Head of caudate nucleus (tissue), 42 donors: ENCODE data around the gene ERP27.

Experiments
- DNase-seq, 42 donors: peaks; one replicate each; pipeline versions ENCODE4 v3.0.0 to v3.0.0-alpha.2; 2020 to 2021; ENCODE audit warnings: mixed read lengths in 7 of 42
- intact Hi-C: fragments of 100-400 bp; cut with DNase I; formaldehyde crosslinking; loops from one replicate; pipeline ENCODE4 v1.15.0; 2022

Gene ERP27

DNA sequence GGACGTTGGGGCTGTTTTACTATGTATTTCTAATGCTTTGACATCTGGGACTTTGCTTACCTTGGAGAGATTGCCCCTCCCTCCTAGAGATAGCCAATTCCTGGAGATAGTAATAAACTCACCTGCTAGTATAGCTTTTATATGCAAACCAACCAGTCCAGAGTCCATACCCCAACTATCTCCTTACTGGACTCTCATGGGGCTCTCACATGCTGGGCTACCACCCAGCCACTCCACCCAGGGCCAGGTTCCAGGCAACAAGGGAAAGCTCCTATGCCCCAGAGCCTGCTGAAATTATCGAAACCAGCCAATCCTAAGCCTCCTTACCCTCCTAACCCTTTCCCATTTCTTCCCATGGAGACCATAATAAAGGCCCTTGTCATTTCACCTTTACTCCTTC, 27.2 kb downstream of the ERP27 start:
- intact Hi-C loops = no loop called here
- no peak for DNase-seq

DNA sequence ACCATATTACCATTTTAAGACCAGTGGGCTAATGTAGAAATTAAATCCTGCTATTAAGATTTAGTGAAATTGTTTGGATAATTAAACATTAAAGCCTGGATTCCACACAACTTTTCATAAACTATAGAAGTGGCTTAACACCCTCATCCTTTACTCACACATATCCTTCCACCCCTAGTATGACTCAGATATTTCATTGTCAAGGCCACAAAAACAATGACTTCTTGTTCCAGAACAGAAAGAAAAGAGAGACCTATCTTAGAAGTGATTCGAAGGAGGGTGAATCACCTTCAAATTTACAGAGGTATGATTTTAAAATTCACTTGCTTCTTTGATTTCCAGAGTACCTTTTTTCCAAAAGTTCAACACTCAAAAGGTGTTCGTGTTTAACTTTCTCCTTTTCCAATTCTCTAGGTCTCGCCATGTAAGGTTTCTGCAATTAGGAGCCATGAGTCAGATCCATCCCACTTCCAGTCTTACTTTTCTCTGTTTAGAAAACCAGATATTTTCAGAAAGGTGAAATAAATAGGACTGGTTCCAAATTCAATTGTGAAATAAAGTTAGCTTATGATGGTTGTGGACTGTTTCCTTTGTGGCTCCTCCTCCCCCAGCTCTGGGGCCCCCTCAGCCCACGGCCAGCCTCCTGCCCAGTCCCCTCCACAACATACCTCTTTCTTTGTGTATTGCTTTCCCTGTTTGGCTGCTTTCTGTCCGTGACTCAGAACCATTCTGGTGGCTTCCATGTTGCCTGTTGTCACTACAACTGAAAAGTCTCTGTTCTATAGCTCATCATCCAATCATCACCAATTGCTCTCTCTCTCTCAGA, 28.0 kb downstream of the ERP27 start:
- intact Hi-C loops = no loop called here

DNA sequence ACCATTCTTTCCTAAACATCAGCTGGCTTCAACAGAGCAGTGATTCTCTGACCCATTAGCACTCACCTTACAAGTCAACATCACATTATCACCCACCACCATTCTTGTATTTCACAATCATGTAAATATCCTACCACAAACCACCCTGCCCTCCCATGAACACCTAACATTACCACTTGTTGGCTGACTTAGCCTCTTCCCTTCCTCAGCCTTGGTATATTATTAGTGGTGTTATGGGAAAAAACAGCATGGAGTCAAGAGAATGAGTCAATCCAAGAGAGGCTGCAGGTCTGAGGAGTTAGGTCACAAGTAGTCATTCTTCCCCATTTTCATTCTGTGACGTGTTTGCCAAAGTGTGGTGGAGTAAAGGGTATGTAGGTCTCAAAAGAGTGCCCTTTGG, 30.4 kb downstream of the ERP27 start:
- intact Hi-C loops = no loop called here
- DNase-seq = no peak

More for the DNA sequence above, 28.0 kb downstream of the ERP27 start:
- no peak for DNase-seq

DNA sequence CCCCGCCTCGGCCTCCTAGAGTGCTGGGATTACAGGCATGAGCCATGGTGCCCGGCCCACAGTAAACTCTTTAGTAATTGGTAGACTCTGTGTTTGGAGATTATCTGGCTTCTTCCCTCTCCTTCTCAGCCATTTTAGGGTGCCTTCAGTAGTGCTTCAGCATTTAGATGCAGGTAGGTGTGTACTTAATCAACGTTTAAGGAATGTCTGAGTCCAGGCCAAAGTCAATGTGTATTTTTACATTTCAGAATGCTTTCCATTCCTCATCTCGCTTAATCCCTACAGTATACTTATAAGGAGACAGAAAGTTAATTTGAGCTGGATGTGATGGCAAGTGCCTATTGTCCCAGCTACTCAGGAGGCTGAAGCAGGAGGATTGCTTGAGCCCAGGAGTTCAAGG, 32.2 kb downstream of the ERP27 start:
- intact Hi-C loops = no loop called here
- no peak for DNase-seq

DNA sequence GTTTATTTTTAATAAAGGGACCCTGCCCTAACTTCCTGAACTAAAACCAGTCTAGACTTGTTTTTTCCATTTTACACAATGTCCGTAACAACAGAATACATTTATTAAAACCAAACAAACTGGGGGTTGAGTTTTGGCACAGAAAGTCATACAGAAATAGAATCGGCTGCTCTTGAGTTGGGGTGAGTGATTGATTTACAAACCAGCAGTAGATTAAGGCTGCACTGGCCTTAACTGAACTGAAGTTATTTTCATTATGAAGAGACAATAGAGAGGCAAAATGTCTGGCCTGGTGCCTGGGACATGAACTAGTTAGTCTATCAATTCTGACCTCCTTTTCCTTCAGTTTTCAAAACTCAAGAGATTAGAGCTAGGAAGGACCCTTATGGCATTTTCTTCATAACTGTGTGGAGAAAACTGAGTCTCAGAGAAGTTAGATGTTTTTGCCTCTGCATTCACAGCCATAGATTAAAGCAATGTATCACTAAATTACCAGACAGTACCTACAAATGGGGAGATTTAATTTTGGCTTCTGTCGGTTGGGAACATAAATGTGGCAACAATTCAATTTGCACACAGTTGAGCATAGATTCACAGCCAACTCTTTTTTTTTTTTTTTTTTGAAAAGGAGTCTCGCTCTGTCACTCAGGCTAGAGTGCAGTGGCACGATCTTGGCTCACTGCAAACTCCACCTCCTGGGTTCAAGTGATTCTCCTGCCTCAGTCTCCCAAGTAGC, 32.9 kb downstream of the ERP27 start:
- intact Hi-C loops = no loop called here
- DNase-seq = no peak

DNA sequence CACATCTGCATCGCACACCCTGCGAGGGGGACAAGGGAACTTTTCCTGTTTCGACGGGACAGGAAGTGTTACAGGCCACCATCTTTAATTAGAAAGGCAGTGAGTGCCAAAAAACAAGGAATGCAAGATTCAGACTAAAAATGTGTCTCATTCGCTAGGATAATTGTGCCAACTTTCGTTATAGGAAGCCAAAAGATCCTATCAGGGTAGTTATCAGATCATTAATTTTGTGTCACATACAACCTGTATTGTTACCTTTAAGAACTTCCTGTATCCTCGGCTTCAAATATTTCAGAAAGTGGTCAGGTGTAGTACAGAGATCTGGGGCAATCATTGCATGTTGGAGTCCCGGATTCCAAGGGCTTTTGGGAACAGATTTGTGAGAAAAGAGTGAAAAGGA, 33.5 kb downstream of the ERP27 start:
- intact Hi-C loops = no loop called here
- DNase-seq = no peak

DNA sequence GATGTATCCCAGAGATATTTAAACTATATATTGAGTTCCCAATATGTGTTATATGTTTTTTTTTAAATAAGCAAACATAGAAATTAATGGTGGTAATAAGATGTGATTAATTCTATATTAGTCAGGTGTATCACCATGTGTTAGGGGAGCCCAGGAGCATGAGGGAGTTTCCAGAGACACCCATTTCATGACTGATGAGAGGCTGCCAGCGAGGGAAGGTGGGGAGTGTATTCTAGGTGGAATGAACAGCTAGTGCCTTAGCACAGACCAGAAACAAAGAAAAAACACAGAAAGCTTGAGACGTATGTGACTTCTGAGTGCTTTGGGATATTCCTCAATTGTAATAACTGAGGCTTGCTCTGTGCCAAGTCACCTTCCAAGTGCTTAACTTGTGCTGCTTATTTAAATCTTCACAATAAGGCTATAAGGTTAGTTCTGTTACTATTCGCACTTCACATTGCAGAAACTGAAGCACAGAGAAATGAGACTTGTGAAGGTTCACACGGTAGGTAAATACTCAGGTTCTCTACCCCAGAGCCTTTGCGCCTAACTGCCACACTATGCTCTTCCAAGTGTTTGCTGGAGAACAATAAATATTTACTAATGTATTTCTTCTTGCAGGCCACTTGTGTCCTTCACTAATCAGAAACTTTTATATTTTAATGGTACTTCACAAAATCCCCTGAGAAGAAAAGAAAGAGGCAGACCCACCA, 34.8 kb downstream of the ERP27 start:
- no peak for DNase-seq
- intact Hi-C loops = no loop called here

DNA sequence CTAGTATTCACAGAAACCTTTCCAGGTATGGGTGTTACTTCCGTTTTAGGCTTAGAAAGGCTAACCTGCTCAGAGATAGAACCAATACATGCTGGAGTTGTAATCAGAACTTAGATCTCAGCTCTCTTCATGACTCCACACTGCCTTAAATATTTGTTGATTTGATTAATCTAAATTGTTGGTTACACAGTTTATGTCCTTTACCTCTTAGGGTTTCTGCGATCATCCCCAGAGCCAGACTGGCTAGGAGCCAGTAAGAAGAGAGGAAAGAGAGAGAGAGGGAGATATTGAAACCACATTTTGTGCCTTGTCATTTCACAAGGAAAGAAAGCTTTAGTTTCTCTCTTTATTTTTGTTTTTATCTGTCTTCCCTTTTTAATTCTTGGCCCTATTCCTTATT, 35.9 kb downstream of the ERP27 start:
- no peak for DNase-seq

DNA sequence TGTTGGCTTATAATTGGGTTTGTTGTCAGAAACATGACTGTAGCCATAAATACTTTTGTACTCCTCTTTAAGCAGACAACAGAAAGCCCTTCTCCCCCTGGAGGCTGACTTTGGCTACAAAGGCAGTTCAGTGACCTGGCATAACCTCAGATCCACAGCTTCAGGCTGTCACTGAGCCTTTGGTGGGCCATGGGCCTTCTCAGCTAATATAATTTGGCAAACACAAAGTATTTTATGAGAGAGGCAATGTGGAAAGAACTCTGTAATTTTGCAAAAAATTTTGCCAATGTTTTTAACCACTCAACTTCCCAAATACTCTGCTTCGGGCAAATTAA, 37.1 kb downstream of the ERP27 start:
- intact Hi-C loops = no loop called here
- no peak for DNase-seq

More for the DNA sequence above, 35.9 kb downstream of the ERP27 start:
- intact Hi-C loops = no loop called here

DNA sequence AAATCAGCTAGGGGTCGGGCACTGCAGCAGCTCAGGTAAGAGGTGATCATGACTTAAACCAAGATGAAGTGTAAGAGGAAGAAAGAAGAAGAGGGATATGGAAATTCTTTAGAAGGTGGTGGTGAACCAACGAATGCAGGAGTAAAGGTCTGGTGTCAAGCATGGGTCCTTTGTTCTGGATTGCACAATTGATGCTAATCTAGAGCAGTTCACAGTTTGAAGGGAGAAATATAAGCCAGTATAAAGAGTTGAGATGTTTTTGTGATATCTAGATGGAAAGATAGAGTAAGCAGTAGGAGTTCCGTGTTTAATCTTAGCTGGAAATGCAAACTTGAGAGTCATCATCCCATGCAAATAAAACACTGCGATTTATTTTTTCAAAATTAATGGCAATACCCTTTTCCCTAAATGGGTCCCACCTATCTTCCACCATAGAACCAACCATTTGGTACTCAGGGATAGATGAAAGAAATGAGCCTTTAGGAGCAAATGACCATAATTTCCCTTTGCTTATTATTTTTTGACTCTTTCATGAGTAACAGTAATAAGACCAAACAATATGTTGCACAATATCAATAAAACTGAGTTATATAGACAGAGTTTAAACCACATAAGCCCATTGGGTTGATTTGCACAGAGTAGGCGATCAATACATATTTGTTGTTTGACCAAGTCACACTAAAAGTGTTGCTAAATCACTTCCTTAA, 37.7 kb downstream of the ERP27 start:
- DNase-seq = no peak
- intact Hi-C loops = no loop called here

DNA sequence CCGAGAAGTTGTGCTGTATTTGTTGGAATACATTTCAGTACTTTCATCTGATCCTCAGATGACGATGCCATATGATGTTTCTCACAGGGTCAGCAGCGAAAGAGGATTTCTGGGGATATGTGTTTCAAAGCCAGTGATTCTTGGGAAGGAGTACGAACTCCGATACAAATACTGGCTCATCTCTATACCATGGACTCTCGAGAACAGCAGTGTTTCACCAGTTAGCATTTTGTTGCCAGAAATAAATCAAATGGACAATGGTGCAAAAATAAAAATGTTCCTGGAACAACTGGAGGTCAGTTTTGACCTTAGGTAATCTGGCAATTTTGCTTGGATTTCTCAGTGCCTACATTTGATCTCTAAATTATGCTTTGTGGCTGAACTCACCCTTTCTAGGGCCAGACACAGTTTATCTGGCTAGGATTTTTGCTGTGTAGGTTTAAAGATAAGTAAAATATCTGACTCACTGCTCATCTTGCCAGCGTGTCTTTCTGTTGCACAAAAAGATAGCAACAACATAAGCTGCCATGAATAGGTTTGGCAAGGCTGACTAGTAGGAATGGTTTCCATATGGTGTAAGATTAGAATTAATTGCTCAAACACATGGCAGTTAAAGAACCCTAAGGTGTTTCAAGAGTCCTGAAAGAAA, 41.7 kb downstream of the ERP27 start:
- no peak for DNase-seq
- intact Hi-C loops = no loop called here

DNA sequence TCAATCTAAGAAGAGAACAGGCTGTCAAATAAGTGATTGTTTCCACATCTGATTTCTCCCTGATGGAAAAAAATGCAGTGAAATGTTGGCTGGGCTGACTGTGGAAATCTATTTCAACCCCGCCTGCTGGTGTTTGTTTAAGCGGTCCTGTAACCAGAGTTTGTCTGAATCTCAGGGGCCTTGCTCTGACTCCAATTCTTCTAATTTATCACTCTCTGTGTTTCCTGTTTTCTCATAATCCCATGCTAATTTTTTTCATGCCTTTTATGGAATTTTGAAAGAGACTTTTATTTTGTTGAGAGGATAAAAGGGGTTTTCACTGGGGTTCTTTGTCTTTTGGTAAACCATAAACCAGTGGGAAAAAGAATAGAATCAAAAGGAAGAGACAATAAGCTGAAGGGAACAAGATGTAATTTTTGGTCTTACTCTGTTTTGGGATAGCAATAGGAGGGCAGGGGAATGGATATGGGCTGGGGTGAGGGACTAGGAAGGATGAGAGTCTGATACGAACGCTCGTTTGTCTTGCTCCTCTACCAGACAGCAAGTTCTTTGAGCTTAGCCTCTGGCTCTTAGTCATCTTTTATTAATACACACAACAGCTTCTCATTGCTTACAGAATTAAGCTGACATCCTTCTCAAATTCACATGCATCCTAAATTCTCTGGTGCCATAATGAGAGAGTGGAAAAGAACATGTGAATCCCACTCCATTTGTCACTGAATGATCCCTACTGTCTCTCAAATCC, 44.7 kb downstream of the ERP27 start:
- no peak for DNase-seq
- intact Hi-C loops = no loop called here

DNA sequence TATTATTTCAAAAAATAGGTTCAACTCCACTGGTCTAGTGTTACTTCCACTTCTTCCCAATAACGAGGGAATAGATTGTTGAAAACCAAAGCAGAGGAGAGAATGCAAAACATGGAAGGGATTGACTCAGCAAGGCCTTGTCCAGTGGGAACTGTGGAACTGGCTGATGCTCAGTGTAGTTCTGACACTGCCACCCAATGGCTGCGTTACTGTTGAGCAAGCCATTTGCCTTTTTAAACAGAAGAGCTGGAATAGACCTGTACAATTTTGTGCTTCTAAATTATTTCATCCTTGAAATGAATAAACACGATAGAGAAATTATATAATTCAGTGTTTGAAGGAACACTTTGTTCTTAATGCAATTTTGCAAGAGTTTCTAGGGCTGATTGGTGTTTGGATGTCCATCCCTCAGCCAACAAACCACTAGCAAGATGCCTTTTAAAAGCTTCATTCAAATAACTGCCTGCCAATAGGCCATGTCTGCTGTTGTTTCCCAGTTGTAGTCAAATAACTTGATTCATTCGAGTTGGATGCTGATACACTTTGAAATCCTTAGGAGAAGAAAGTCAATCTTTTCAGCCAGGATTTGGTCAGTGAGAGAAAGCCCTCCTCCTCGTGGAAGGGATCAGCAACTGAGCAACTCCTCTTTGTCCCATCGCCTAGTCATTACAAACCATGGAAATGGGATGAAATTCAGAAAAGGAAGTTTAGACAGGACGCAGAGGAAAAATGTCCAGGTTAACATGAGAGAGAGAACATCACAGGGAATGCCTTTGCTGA, 45.4 kb downstream of the ERP27 start:
- DNase-seq = peak in 23 of 42 donors; percentile 5 to 64 (median 37)
- intact Hi-C loops = no loop called here

DNA sequence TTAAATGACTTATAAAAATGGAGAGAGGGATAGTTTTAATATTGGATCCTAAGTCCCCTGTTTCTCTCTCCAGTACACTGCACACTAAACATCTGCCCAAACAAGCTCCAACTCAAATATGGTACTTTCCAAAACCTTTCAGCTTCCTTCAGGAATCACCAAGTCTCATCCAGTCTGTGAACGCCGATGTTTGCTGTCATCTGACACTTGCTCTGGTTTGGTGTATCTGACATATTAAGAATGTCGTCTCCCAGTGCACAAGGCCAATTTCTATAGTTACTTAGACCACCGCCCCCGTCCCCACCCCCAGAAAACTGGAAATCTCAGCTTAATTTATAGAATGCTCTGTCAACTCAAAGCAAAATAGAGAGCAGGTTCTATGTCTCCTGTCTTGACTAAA, 47.6 kb downstream of the ERP27 start:
- intact Hi-C loops = no loop called here

DNA sequence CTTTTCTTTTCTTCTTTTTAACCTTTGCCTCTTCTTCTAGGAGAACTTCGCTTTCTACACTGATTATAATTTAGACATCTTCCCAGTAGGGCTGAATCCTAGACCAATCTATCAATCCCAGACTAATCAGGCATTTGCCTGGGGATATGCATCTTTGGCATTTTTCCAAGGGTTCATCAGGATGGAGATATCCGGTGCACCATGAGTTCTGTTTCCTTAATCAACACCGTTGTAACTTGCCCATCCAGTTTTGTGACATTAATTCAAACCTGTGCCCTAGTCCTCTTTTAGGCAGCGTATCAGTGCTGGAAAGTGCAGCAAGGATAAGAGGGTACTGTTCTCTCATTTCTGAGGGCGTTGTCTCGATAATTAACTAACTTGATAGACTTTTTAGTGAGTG, 52.1 kb downstream of the ERP27 start:
- intact Hi-C loops = no loop called here
- no peak for DNase-seq

More for the DNA sequence above, 47.6 kb downstream of the ERP27 start:
- DNase-seq = no peak

DNA sequence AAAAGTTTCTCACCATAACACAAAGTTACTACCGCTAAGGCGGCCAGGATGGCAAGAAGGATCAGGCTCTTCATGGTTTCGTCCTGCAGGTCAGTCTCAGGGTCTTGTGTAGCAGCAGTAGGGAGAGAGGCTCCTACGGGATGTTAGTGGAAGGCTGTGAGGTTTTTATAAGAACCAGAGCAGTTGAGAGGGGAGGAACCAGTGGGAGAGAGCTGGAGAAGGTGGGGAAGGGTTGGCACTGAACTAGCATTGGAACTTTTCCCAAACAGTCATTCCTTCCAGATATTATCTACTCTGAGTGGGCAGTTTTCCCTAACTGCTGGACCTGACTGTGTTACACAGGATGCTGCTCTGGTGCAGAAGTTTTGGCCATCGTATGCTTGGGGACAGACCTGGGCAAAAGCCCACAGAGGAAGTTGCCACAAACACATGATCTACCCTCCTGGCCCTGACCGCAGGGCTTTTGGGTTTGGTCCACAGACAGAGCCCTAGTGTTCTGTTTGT, 52.6 kb downstream of the ERP27 start, which contains the start of gene MGP:
TSS of gene MGP (minus strand) at position 137 of the 504 bp plus-strand sequence. CDS start at position 74, 63 bp downstream.
- intact Hi-C loops = no loop called here
- peak in 4 of 42 donors; percentile 10 to 37 (median 22) for DNase-seq

DNA sequence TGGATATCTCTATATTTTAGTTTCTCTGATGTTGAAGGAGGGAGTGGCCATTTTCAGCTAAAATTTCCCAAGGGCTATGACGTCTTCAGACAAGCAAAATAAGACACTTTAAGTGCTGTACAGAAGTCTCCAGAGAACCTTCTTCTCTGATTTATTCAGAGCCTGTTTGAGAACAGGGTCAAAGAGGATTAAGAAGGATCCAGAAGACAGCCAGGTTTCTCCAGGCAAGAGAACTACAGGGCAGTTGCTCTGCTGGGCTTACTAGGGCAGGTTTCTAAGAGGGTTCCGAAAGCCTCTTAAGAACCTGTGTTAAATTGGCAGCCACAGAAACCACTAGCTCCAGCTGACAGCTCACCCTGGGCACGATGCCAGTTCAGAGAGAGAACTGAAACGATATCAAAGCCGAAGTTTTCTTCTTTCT, 53.9 kb downstream of the ERP27 start:
- intact Hi-C loops = no loop called here
- peak; percentile 59 to 93 (median 78) for DNase-seq
